CD14-positive monocyte (primary cell): Measurements from ENCODE around the gene NPAT. TPM values are rescaled to one million over a fixed set of nuclear protein-coding genes. Genes with fewer than 3 reads are reported as not detected.

Source experiments
- DNase-seq, 3 donors: peaks; one replicate each; pipeline ENCODE4 v3.0.0-alpha.2; 2011 to 2022
- H2AFZ ChIP-seq: 2 replicates; pipeline ENCODE4 v1.6.0; 2012; ENCODE audit warnings: mild to moderate bottlenecking, low read depth, low read length, inconsistent platforms; ENCODE audit not compliant: insufficient read depth, poor library complexity, severe bottlenecking
- H3K27ac ChIP-seq, 2 donors: 1 replicate in 1 of 2; 2 replicates in 1 of 2; pipeline ENCODE4 v1.5.1; 2012 to 2013; ENCODE audit warnings: low read length in 2 of 2, control low read depth in 1 of 2, inconsistent platforms in 1 of 2, low read depth in 1 of 2, mild to moderate bottlenecking in 1 of 2
- H3K27me3 ChIP-seq, 2 donors: one replicate each; pipeline versions ENCODE4 v1.6.0 to v1.6.1; 2011 to 2013; ENCODE audit warnings: low read length in 2 of 2; ENCODE audit not compliant: control insufficient read depth in 2 of 2, insufficient read depth in 2 of 2
- H3K36me3 ChIP-seq, 2 donors: replicated peaks in 1 of 2; 1 replicate in 1 of 2; 2 replicates in 1 of 2; pipeline versions ENCODE4 v1.5.1 to v1.6.1; 2012 to 2013; ENCODE audit warnings: low read length in 2 of 2, control low read depth in 1 of 2, inconsistent platforms in 1 of 2, mild to moderate bottlenecking in 1 of 2; ENCODE audit not compliant: insufficient read depth in 2 of 2, control insufficient read depth in 1 of 2
- H3K4me1 ChIP-seq, 2 donors: 1 replicate in 1 of 2; 2 replicates in 1 of 2; pipeline versions ENCODE4 v1.5.1 to v1.6.1; 2012 to 2013; ENCODE audit warnings: low read length in 2 of 2, control low read depth in 1 of 2, inconsistent platforms in 1 of 2, mild to moderate bottlenecking in 1 of 2, moderate library complexity in 1 of 2; ENCODE audit not compliant: insufficient read depth in 2 of 2, control insufficient read depth in 1 of 2
- H3K4me2 ChIP-seq: replicated peaks from 2 replicates; pipeline ENCODE3; 2012; ENCODE audit warnings: low read length, moderate library complexity, mild to moderate bottlenecking; ENCODE audit not compliant: poor library complexity, severe bottlenecking; ENCODE audit errors: extremely low read depth
- H3K4me3 ChIP-seq, 3 experiments: fragments of 200-600 bp in 1 of 3; sonication (generic) in 1 of 3; replicated peaks in 1 of 3; 1 replicate in 2 of 3; 2 replicates in 1 of 3; pipeline ENCODE4 v1.5.1; 2011 to 2013; ENCODE audit warnings: low read length in 3 of 3, mild to moderate bottlenecking in 3 of 3, control low read depth in 2 of 3, low read depth in 2 of 3, inconsistent platforms in 1 of 3, moderate library complexity in 1 of 3
- H3K79me2 ChIP-seq: 2 replicates; pipeline ENCODE4 v1.6.0; 2012; ENCODE audit warnings: mild to moderate bottlenecking, control low read depth, inconsistent platforms, low read length, moderate library complexity; ENCODE audit not compliant: insufficient read depth
- H3K9ac ChIP-seq: 2 replicates; pipeline ENCODE4 v1.6.0; 2017; ENCODE audit warnings: low read length, mild to moderate bottlenecking; ENCODE audit not compliant: insufficient read depth, poor library complexity, severe bottlenecking
- H3K9me3 ChIP-seq, 2 donors: replicated peaks in 1 of 2; 1 replicate in 1 of 2; 2 replicates in 1 of 2; pipeline versions ENCODE4 v1.5.1 to v1.6.1; 2012 to 2013; ENCODE audit warnings: low read length in 2 of 2, control low read depth in 1 of 2; ENCODE audit not compliant: control insufficient read depth in 1 of 2, insufficient read depth in 1 of 2
- H4K20me1 ChIP-seq: 2 replicates; pipeline ENCODE4 v1.6.0; 2012; ENCODE audit warnings: mild to moderate bottlenecking, low read length, control low read depth, moderate library complexity; ENCODE audit not compliant: insufficient read depth
- H3K27ac Mint-ChIP-seq, 7 donors: one replicate each; pipeline ENCODE4 v1.8.0; 2020; ENCODE audit warnings: mild to moderate bottlenecking in 7 of 7, mixed read lengths in 7 of 7, moderate library complexity in 6 of 7, inconsistent platforms in 2 of 7
- H3K27me3 Mint-ChIP-seq, 3 donors: one replicate each; pipeline ENCODE4 v1.8.0; 2021 to 2022; ENCODE audit warnings: low read depth in 3 of 3, mild to moderate bottlenecking in 3 of 3, mixed read lengths in 3 of 3, moderate library complexity in 3 of 3, inconsistent platforms in 1 of 3
- H3K36me3 Mint-ChIP-seq, 2 donors: one replicate each; pipeline ENCODE4 v1.8.0; 2020; ENCODE audit warnings: mixed read lengths in 2 of 2, inconsistent platforms in 1 of 2, mild to moderate bottlenecking in 1 of 2
- H3K4me1 Mint-ChIP-seq: one replicate; pipeline ENCODE4 v1.8.0; 2020; ENCODE audit warnings: mild to moderate bottlenecking, mixed read lengths
- H3K4me3 Mint-ChIP-seq, 2 donors: one replicate each; pipeline ENCODE4 v1.8.0; 2020; ENCODE audit warnings: mild to moderate bottlenecking in 2 of 2, mixed read lengths in 2 of 2, moderate library complexity in 1 of 2
- H3K9me3 Mint-ChIP-seq, 7 donors: one replicate each; pipeline ENCODE4 v1.8.0; 2020 to 2022; ENCODE audit warnings: mixed read lengths in 7 of 7, mild to moderate bottlenecking in 6 of 7, moderate library complexity in 6 of 7, inconsistent platforms in 2 of 7
- CTCF ChIP-seq: fragments of 200-600 bp; IDR thresholded peaks from one replicate; pipeline ENCODE4 v1.8.0; 2022; ENCODE audit warnings: antibody characterized with exemption, mild to moderate bottlenecking
- WGBS: methylation state at CpG from one replicate; pipeline ENCODE4 v1.1.5; 2013; ENCODE audit warnings: missing lambda C conversion rate; ENCODE audit not compliant: insufficient coverage; 5-methylcytosine and 5-hydroxymethylcytosine counted together
- intact Hi-C, 2 donors: fragments of 100-400 bp; cut with micrococcal nuclease; formaldehyde crosslinking; loops; one replicate each; pipeline versions ENCODE4 v1.15.0 to v1.15.1; 2023
- polyA plus RNA-seq, 3 donors: library from polyadenylated mRNA; depleted of rRNA in 1 of 3; unstranded in 2 of 3; stranded (reverse) in 1 of 3; fragments of 300-500 nt in 2 of 3; fragments of >200 nt in 1 of 3; fragmentation: Illumina TruSeq in 2 of 3; gene quantifications; 1 replicate in 2 of 3; 2 replicates in 1 of 3; pipeline ENCODE4 v1.2.3, GENCODE V29; 2012 to 2021

NPAT gene
- polyA plus RNA-seq, 3 donors = 3.7 to 5.0 (median 4.1) TPM

GRCh38 chr11:108148556-108148955, 73.9 kb downstream of the NPAT start:
- Mint-ChIP-seq H3K4me3 (no peak overlapping the region), H3K27ac (no peak overlapping the region), H3K4me1 (no peaks in the 10 kb centered on the region), H3K27me3 (no peaks in the 10 kb centered on the region), H3K9me3 (no peaks in the 10 kb centered on the region), H3K36me3 (peaks cover 77 to 87% of the 10 kb centered on the region in 2 donors)
- no peaks in the 10 kb centered on the region for H3K27me3 ChIP-seq
- no peaks in the 10 kb centered on the region for H3K9me3 ChIP-seq
- H3K4me3 ChIP-seq = no peak overlapping the region
- H3K79me2 ChIP-seq = no peaks in the 10 kb centered on the region
- DNase-seq = no peak
- H3K4me2 ChIP-seq = no peak overlapping the region
- no peak overlapping the region for H2AFZ ChIP-seq
- intact Hi-C loops = no loop called here
- H3K27ac ChIP-seq = no peak overlapping the region
- no peaks in the 10 kb centered on the region for H3K4me1 ChIP-seq
- WGBS = 100% methylated on average over 1 of the region's 3 CpGs
- H3K36me3 ChIP-seq = peaks cover 69 to 99% of the 10 kb centered on the region in 2 donors
- no peak for TF ChIP-seq CTCF
- no peak overlapping the region for H3K9ac ChIP-seq
- no peaks in the 10 kb centered on the region for H4K20me1 ChIP-seq

GRCh38 chr11:108147150-108147549, 75.3 kb downstream of the NPAT start:
- no peak overlapping the region for H3K4me3 Mint-ChIP-seq
- no peak overlapping the region for H3K4me3 ChIP-seq
- H3K36me3 Mint-ChIP-seq = peaks cover 82 to 94% of the 10 kb centered on the region in 2 donors
- H3K79me2 ChIP-seq = no peaks in the 10 kb centered on the region
- no peaks in the 10 kb centered on the region for H3K4me1 ChIP-seq
- WGBS = 100% methylated on average over 1 of the region's 1 CpG
- no peaks in the 10 kb centered on the region for H3K9me3 ChIP-seq
- H2AFZ ChIP-seq = no peak overlapping the region
- peaks cover 82 to 99% of the 10 kb centered on the region in 2 donors for H3K36me3 ChIP-seq
- intact Hi-C loops = no loop called here
- no peak overlapping the region for H3K4me2 ChIP-seq
- no peak for DNase-seq
- H3K27me3 Mint-ChIP-seq = no peaks in the 10 kb centered on the region
- no peaks in the 10 kb centered on the region for H3K9me3 Mint-ChIP-seq
- H3K27ac Mint-ChIP-seq = no peak overlapping the region
- H3K9ac ChIP-seq = no peak overlapping the region
- no peak for TF ChIP-seq CTCF
- no peaks in the 10 kb centered on the region for H3K4me1 Mint-ChIP-seq
- no peak overlapping the region for H3K27ac ChIP-seq
- H3K27me3 ChIP-seq = no peaks in the 10 kb centered on the region
- no peaks in the 10 kb centered on the region for H4K20me1 ChIP-seq
